ENCODE data around the gene HPGDS. TPM values are rescaled to one million over a fixed set of nuclear protein-coding genes. Genes with fewer than 3 reads are reported as not detected.

The HPGDS gene
- total and polyA plus RNA-seq, 2 experiments from 2014 or later, result 0.30 to 1.6 TPM

DNA sequence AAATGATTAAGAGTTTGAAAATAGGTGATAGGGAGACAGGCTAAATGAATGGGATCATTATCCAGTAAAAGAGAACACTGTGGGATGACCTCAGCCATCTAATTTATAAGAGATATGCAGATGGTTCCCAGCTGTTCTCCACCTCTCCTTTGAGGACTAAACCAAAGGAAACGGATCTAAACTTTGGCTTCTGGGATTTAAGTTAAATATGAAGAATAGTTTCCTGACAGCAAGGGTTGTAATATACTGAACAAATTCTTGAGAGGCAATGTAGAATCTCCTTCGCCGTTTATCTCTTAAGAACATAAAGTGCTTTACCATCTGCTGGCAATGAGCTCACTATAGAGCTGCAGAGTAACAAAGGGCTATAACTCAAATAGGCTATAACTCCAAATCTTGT lies 35.4 kb upstream of the HPGDS start:
- Histone ChIP-seq H3K4me2 (no peak overlapping the region), H3K36me3 (replicated peaks; ENCODE audit: insufficient read depth, low read depth) (no peaks in the 10 kb centered on the region), H2AFZ (no peak overlapping the region), H3K27ac (no peak overlapping the region), H4K20me1 (ENCODE audit: insufficient read depth, poor library complexity, severe bottlenecking) (no peaks in the 10 kb centered on the region), H3K27me3 (no peaks in the 10 kb centered on the region), H3K9me2 (replicated peaks; ENCODE audit: insufficient read depth) (no peaks in the 10 kb centered on the region), H3K79me2 (no peaks in the 10 kb centered on the region), H3K4me1 (ENCODE audit: insufficient read depth) (no peaks in the 10 kb centered on the region), H3K9me3 (ENCODE audit: low read depth) (no peaks in the 10 kb centered on the region), H3K4me3 (no peak overlapping the region)
- 53% methylated on average over 3 of the region's 3 CpGs for WGBS (ENCODE audit: low lambda C conversion rate, missing lambda C conversion rate)
- no peak for DNase-seq (ENCODE audit: low spot score)
- no peak for TF ChIP-seq EZH2phosphoT487 (IDR thresholded peaks at IDR 0.05; ENCODE audit: low read depth, severe bottlenecking, unreplicated experiment)
- TF ChIP-seq, protein P1, sequence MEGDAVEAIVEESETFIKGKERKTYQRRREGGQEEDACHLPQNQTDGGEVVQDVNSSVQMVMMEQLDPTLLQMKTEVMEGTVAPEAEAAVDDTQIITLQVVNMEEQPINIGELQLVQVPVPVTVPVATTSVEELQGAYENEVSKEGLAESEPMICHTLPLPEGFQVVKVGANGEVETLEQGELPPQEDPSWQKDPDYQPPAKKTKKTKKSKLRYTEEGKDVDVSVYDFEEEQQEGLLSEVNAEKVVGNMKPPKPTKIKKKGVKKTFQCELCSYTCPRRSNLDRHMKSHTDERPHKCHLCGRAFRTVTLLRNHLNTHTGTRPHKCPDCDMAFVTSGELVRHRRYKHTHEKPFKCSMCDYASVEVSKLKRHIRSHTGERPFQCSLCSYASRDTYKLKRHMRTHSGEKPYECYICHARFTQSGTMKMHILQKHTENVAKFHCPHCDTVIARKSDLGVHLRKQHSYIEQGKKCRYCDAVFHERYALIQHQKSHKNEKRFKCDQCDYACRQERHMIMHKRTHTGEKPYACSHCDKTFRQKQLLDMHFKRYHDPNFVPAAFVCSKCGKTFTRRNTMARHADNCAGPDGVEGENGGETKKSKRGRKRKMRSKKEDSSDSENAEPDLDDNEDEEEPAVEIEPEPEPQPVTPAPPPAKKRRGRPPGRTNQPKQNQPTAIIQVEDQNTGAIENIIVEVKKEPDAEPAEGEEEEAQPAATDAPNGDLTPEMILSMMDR (IDR thresholded peaks at IDR 0.05; ENCODE audit: poor library complexity), result no peak
- no peak for TF ChIP-seq EZH2 (IDR thresholded peaks at IDR 0.05; ENCODE audit: borderline replicate concordance)

DNA sequence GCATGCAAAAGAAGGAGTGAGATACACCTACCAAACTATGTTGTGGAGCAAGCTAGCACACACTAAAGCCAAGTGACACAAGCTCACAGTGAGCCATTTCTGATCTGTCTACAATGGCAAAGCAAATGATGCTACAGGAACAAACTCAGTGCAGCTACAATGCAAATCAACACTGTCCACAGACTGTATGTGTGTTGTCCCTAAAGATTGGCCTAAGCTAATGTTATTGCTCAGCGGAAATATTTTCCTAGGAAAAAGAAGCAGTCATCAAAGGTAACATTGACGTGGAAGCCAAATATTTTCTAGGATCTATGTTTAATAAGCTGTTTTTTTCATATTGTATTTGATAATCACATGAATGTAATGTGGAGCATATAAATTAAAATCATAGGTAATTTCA lies 34.7 kb upstream of the HPGDS start:
- DNase-seq (ENCODE audit: low spot score), result no peak
- no peaks in the 10 kb centered on the region for H3K79me2 ChIP-seq
- TF ChIP-seq EZH2 (IDR thresholded peaks at IDR 0.05; ENCODE audit: borderline replicate concordance), result no peak
- TF ChIP-seq EZH2phosphoT487 (IDR thresholded peaks at IDR 0.05; ENCODE audit: low read depth, severe bottlenecking, unreplicated experiment), result no peak
- TF ChIP-seq, protein P1 (IDR thresholded peaks at IDR 0.05; ENCODE audit: poor library complexity), result no peak
- H3K9me3 ChIP-seq (ENCODE audit: low read depth), result no peaks in the 10 kb centered on the region
- H3K27me3 ChIP-seq, result no peaks in the 10 kb centered on the region
- H3K27ac ChIP-seq, result no peak overlapping the region
- H3K36me3 ChIP-seq (replicated peaks; ENCODE audit: insufficient read depth, low read depth), result no peaks in the 10 kb centered on the region
- 95% methylated on average over 2 of the region's 2 CpGs for WGBS (ENCODE audit: low lambda C conversion rate, missing lambda C conversion rate)
- H2AFZ ChIP-seq, result no peak overlapping the region
- H3K4me2 ChIP-seq, result no peak overlapping the region
- no peak overlapping the region for H3K4me3 ChIP-seq
- H3K9me2 ChIP-seq (replicated peaks; ENCODE audit: insufficient read depth), result no peaks in the 10 kb centered on the region
- H3K4me1 ChIP-seq (ENCODE audit: insufficient read depth), result no peaks in the 10 kb centered on the region
- H4K20me1 ChIP-seq (ENCODE audit: insufficient read depth, poor library complexity, severe bottlenecking), result no peaks in the 10 kb centered on the region

DNA sequence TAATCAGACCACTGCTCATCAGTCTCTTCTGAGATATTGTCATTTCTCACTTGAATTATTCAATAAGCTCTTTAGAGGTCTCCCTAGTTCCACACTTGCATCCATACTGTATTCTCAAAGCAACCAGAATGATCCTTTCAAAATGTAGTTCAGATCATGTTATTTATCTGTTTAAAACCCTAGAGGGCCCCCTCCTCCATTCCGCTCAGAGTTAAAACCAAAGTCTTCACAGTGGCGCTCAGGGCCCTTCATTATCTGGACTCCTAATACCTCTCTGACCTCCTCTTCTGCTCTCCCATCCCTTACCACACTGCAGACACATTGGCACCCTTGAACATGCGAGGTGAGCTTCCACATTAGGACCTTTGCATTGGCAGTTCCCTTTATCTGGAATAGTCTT lies 32.7 kb upstream of the HPGDS start:
- DNase-seq (ENCODE audit: low spot score), result no peak
- Histone ChIP-seq H3K9me3 (ENCODE audit: low read depth) (no peaks in the 10 kb centered on the region), H2AFZ (no peak overlapping the region), H3K9me2 (replicated peaks; ENCODE audit: insufficient read depth) (no peaks in the 10 kb centered on the region), H3K4me3 (no peak overlapping the region), H3K4me1 (ENCODE audit: insufficient read depth) (no peaks in the 10 kb centered on the region), H4K20me1 (ENCODE audit: insufficient read depth, poor library complexity, severe bottlenecking) (no peaks in the 10 kb centered on the region), H3K36me3 (replicated peaks; ENCODE audit: insufficient read depth, low read depth) (no peaks in the 10 kb centered on the region), H3K27me3 (no peaks in the 10 kb centered on the region), H3K27ac (no peak overlapping the region), H3K79me2 (no peaks in the 10 kb centered on the region), H3K4me2 (no peak overlapping the region)
- TF ChIP-seq, protein P1 (IDR thresholded peaks at IDR 0.05; ENCODE audit: poor library complexity), result no peak
- TF ChIP-seq EZH2phosphoT487 (IDR thresholded peaks at IDR 0.05; ENCODE audit: low read depth, severe bottlenecking, unreplicated experiment) (no peak), EZH2 (IDR thresholded peaks at IDR 0.05; ENCODE audit: borderline replicate concordance) (no peak)
- WGBS (ENCODE audit: low lambda C conversion rate, missing lambda C conversion rate), result 72% methylated on average over 3 of the region's 3 CpGs

DNA sequence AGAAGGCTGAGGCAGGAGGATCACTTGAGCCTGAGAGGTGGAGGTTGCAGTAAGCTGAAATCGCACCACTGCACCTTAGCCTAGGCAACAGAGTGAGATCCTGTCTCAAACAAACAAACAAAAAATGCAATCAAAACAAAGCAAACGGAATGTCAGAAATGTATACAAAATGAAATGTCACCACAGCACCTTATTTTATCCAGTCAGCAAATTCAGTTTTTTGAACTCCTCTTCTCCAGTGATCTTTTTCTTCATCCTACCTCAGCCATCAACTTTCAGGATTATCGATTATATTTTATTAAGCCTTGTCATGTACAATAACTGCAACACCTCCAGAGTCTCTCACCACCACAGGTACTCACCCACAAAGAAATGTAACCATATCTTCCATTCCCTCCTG lies 31.1 kb upstream of the HPGDS start:
- Histone ChIP-seq H3K4me1 (ENCODE audit: insufficient read depth) (no peaks in the 10 kb centered on the region), H3K9me3 (ENCODE audit: low read depth) (no peaks in the 10 kb centered on the region), H3K4me2 (no peak overlapping the region), H3K4me3 (no peak overlapping the region), H4K20me1 (ENCODE audit: insufficient read depth, poor library complexity, severe bottlenecking) (no peaks in the 10 kb centered on the region), H3K36me3 (replicated peaks; ENCODE audit: insufficient read depth, low read depth) (no peaks in the 10 kb centered on the region), H3K9me2 (replicated peaks; ENCODE audit: insufficient read depth) (no peaks in the 10 kb centered on the region), H3K79me2 (no peaks in the 10 kb centered on the region), H3K27ac (peak overlapping the region; percentile 18), H3K27me3 (no peaks in the 10 kb centered on the region), H2AFZ (no peak overlapping the region)
- 88% methylated on average over 3 of the region's 3 CpGs for WGBS (ENCODE audit: low lambda C conversion rate, missing lambda C conversion rate)
- no peak for DNase-seq (ENCODE audit: low spot score)
- TF ChIP-seq, protein P1 (IDR thresholded peaks at IDR 0.05; ENCODE audit: poor library complexity), result no peak
- TF ChIP-seq EZH2phosphoT487 (IDR thresholded peaks at IDR 0.05; ENCODE audit: low read depth, severe bottlenecking, unreplicated experiment) (no peak), EZH2 (IDR thresholded peaks at IDR 0.05; ENCODE audit: borderline replicate concordance) (no peak)
